ENCODE data around the gene GTF3C1.

Gene GTF3C1

GRCh38 chr16:27568077-27568476 lies 18.4 kb upstream of the GTF3C1 start:
- DNase-seq (ENCODE audit: low read depth in 2 of 2) = no peak

GRCh38 chr16:27566417-27566816 lies 16.7 kb upstream of the GTF3C1 start:
- DNase-seq (ENCODE audit: low read depth in 2 of 2) = no peak

GRCh38 chr16:27564224-27564623 lies 14.5 kb upstream of the GTF3C1 start:
- DNase-seq (ENCODE audit: low read depth in 2 of 2) = no peak

GRCh38 chr16:27561216-27561615 lies 11.5 kb upstream of the GTF3C1 start:
- no peak for DNase-seq (ENCODE audit: low read depth in 2 of 2)

- no peak for DNase-seq (ENCODE audit: low read depth in 2 of 2)
These were observed 9.2 kb upstream of the GTF3C1 start for GRCh38 chr16:27558932-27559331.

- no peak for DNase-seq (ENCODE audit: low read depth in 2 of 2)
These were observed 8.7 kb upstream of the GTF3C1 start for GRCh38 chr16:27558434-27558833.

GRCh38 chr16:27556471-27556870 lies 6.8 kb upstream of the GTF3C1 start:
- DNase-seq (ENCODE audit: low read depth in 2 of 2) = no peak

- no peak for DNase-seq (ENCODE audit: low read depth in 2 of 2)
These were observed 1.3 kb upstream of the GTF3C1 start for GRCh38 chr16:27551036-27551435.

GRCh38 chr16:27550582-27550920 lies 838 bp upstream of the GTF3C1 start:
- DNase-seq (ENCODE audit: low read depth in 2 of 2) = no peak

GRCh38 chr16:27549464-27549745 lies 308 bp downstream of the GTF3C1 start:
- DNase-seq (ENCODE audit: low read depth in 2 of 2) = no peak

GRCh38 chr16:27547851-27548250 lies 1.9 kb downstream of the GTF3C1 start:
- no peak for DNase-seq (ENCODE audit: low read depth in 2 of 2)

- no peak for DNase-seq (ENCODE audit: low read depth in 2 of 2)
These were observed 2.6 kb downstream of the GTF3C1 start for GRCh38 chr16:27547134-27547533.

- DNase-seq (ENCODE audit: low read depth in 2 of 2) = no peak
These were observed 5.0 kb downstream of the GTF3C1 start for GRCh38 chr16:27544671-27545070.

- DNase-seq (ENCODE audit: low read depth in 2 of 2) = no peak
These were observed 5.9 kb downstream of the GTF3C1 start for GRCh38 chr16:27543801-27544200.

- no peak for DNase-seq (ENCODE audit: low read depth in 2 of 2)
These were observed 10.1 kb downstream of the GTF3C1 start for GRCh38 chr16:27539636-27540035.

- DNase-seq (ENCODE audit: low read depth in 2 of 2) = no peak
These were observed 10.6 kb downstream of the GTF3C1 start for GRCh38 chr16:27539120-27539519.

GRCh38 chr16:27538528-27538927 lies 11.2 kb downstream of the GTF3C1 start:
- no peak for DNase-seq (ENCODE audit: low read depth in 2 of 2)

GRCh38 chr16:27534256-27534655 lies 15.5 kb downstream of the GTF3C1 start:
- no peak for DNase-seq (ENCODE audit: low read depth in 2 of 2)

GRCh38 chr16:27531826-27532800 lies 17.6 kb downstream of the GTF3C1 start:
- no peak for DNase-seq (ENCODE audit: low read depth in 2 of 2)

- no peak for DNase-seq (ENCODE audit: low read depth in 2 of 2)
These were observed 18.5 kb downstream of the GTF3C1 start for GRCh38 chr16:27531186-27531585.

- DNase-seq (ENCODE audit: low read depth in 2 of 2) = no peak
These were observed 19.8 kb downstream of the GTF3C1 start for GRCh38 chr16:27529962-27530361.

- DNase-seq (ENCODE audit: low read depth in 2 of 2) = no peak
These were observed 21.4 kb downstream of the GTF3C1 start for GRCh38 chr16:27528294-27528693.

GRCh38 chr16:27526180-27526579 lies 23.5 kb downstream of the GTF3C1 start:
- DNase-seq (ENCODE audit: low read depth in 2 of 2) = no peak

- no peak for DNase-seq (ENCODE audit: low read depth in 2 of 2)
These were observed 27.5 kb downstream of the GTF3C1 start for GRCh38 chr16:27522173-27522707.
